PC-3 (cell line): Measurements from ENCODE around the gene ILF2.

Experiments used
- CTCF ChIP-seq: fragments of 300-600 bp; sonication (generic); conservative IDR thresholded peaks from 2 replicates; pipeline ENCODE4 v1.5.1; 2017; ENCODE audit warnings: antibody characterized with exemption, low read depth, mild to moderate bottlenecking, low read length
- EZH2 ChIP-seq: fragments of 300-600 bp; sonication (generic); IDR thresholded peaks from one replicate; pipeline ENCODE4 v1.6.1; 2017; ENCODE audit warnings: antibody characterized with exemption, mild to moderate bottlenecking, low read length; ENCODE audit not compliant: unreplicated experiment
- EZH2phosphoT487 ChIP-seq: fragments of 300-600 bp; sonication (generic); IDR thresholded peaks from 2 replicates; pipeline ENCODE4 v1.6.1; 2018; ENCODE audit warnings: mild to moderate bottlenecking, antibody characterized with exemption, low read length, borderline replicate concordance

GRCh38 chr1:153717330-153717729, 46.5 kb upstream of the ILF2 start:
- TF ChIP-seq CTCF = no peak
- TF ChIP-seq EZH2 = no peak
- TF ChIP-seq EZH2phosphoT487 = no peak
